Endothelial cell of umbilical vein (primary cell): Measurements from ENCODE around the gene ZNF8. TPM values are rescaled to one million over a fixed set of nuclear protein-coding genes. Genes with fewer than 3 reads are reported as not detected.

Experiments
- BruUV-seq: library from RNA; stranded (reverse); fragments of 400-500 nt; replicated peaks from 2 replicates; lab custom pipeline; 2021; lab: Mats Ljungman, UMichigan
- CTCF ChIA-PET: fragments of 300-600, 350-600 bp; sonication (Branson Sonifier 250); formaldehyde crosslinking; loops from one replicate; lab custom pipeline; 2021; ENCODE audit warnings: antibody characterized with exemption, inconsistent platforms; lab: Charles Lee
- POLR2A ChIA-PET: fragments of 300-600, 350-600 bp; sonication (Branson Sonifier 250); formaldehyde crosslinking; loops from one replicate; lab custom pipeline; 2021; ENCODE audit warnings: antibody characterized with exemption, inconsistent platforms; lab: Charles Lee
- DNase-seq: peaks from one replicate; pipeline ENCODE4 v3.0.0-alpha.2; 2011; ENCODE audit warnings: low read depth, low spot score
- FAIRE-seq: peaks from 2 replicates; lab custom pipeline; 2011; peaks lifted over from hg19 to GRCh38; lab: Jason Lieb, UNC
- H2AFZ ChIP-seq: 2 replicates; pipeline ENCODE4 v1.6.0; 2012; ENCODE audit warnings: low read depth, low read length, control low read depth, inconsistent platforms
- H3K27ac ChIP-seq: 2 replicates; pipeline ENCODE4 v1.5.1; 2011; ENCODE audit warnings: low read depth, mild to moderate bottlenecking, control low read depth, low read length, moderate library complexity; ENCODE audit not compliant: insufficient read depth
- H3K27me3 ChIP-seq, 2 experiments: 2 replicates each; pipeline versions ENCODE4 v1.6.0 to v1.6.1; 2011; ENCODE audit warnings: low read length in 2 of 2, mixed read lengths in 1 of 2; ENCODE audit not compliant: control insufficient read depth in 2 of 2, insufficient read depth in 2 of 2
- H3K36me3 ChIP-seq, 2 experiments: 2 replicates in 1 of 2; 3 replicates in 1 of 2; pipeline ENCODE4 v1.5.1; 2011; ENCODE audit warnings: low read length in 2 of 2, mild to moderate bottlenecking in 1 of 2, moderate library complexity in 1 of 2; ENCODE audit not compliant: control insufficient read depth in 2 of 2, insufficient read depth in 2 of 2; ENCODE audit errors: extremely low read depth in 1 of 2
- H3K4me1 ChIP-seq: 3 replicates; pipeline ENCODE4 v1.5.1; 2011; ENCODE audit warnings: mild to moderate bottlenecking, low read length; ENCODE audit not compliant: control insufficient read depth, insufficient read depth; ENCODE audit errors: extremely low read depth
- H3K4me2 ChIP-seq: 2 replicates; pipeline ENCODE4 v1.6.1; 2011; ENCODE audit warnings: low read length, control low read depth, mixed read lengths; ENCODE audit not compliant: insufficient read depth
- H3K4me3 ChIP-seq, 3 experiments: fragments of 200-600 bp in 1 of 3; sonication (generic), shearing (Covaris generic) in 1 of 3; replicated peaks in 1 of 3; 2 replicates each; pipeline ENCODE4 v1.5.1; 2011 to 2016; ENCODE audit warnings: control low read depth in 3 of 3, low read length in 3 of 3, mild to moderate bottlenecking in 2 of 3, inconsistent platforms in 1 of 3, low read depth in 1 of 3, moderate library complexity in 1 of 3; ENCODE audit not compliant: insufficient read depth in 1 of 3
- H3K79me2 ChIP-seq: 2 replicates; pipeline ENCODE4 v1.6.0; 2012; ENCODE audit warnings: low read length, inconsistent platforms; ENCODE audit not compliant: control insufficient read depth, insufficient read depth
- H3K9ac ChIP-seq: replicated peaks from 2 replicates; pipeline ENCODE3; 2011; ENCODE audit warnings: low read length, control low read depth; ENCODE audit not compliant: insufficient read depth; ENCODE audit errors: extremely low read depth
- H3K9me1 ChIP-seq: replicated peaks from 3 replicates; pipeline ENCODE4 v1.6.0; 2011; ENCODE audit warnings: mild to moderate bottlenecking, low read length; ENCODE audit not compliant: control insufficient read depth, insufficient read depth; ENCODE audit errors: extremely low read depth
- H3K9me3 ChIP-seq: replicated peaks from 2 replicates; pipeline ENCODE4 v1.5.1; 2012; ENCODE audit warnings: low read length, inconsistent platforms; ENCODE audit not compliant: control insufficient read depth, insufficient read depth
- H4K20me1 ChIP-seq: replicated peaks from 2 replicates; pipeline ENCODE3; 2011; ENCODE audit warnings: mild to moderate bottlenecking, low read length; ENCODE audit not compliant: control insufficient read depth, insufficient read depth; ENCODE audit errors: extremely low read depth
- CTCF ChIP-seq, 2 donors: IDR thresholded peaks; 1 replicate in 1 of 2; 2 replicates in 1 of 2; pipeline ENCODE4 v1.5.1; 2011; ENCODE audit warnings: low read length in 2 of 2, mild to moderate bottlenecking in 2 of 2, moderate library complexity in 2 of 2, control low read depth in 1 of 2, inconsistent platforms in 1 of 2, low read depth in 1 of 2; ENCODE audit not compliant: insufficient read depth in 1 of 2; ENCODE audit errors: extremely low read depth in 1 of 2
- EZH2 ChIP-seq: IDR thresholded peaks from 2 replicates; pipeline ENCODE4 v1.6.1; 2012; ENCODE audit warnings: borderline replicate concordance, low read depth, mild to moderate bottlenecking, moderate library complexity, low read length, inconsistent platforms; ENCODE audit not compliant: severe bottlenecking
- FOS ChIP-seq: IDR thresholded peaks from 2 replicates; pipeline ENCODE4 v1.6.1; 2011; ENCODE audit warnings: mild to moderate bottlenecking, low read length, moderate library complexity, borderline replicate concordance; ENCODE audit not compliant: insufficient read depth
- GATA2 ChIP-seq: IDR thresholded peaks from 2 replicates; pipeline ENCODE4 v1.7.0; 2011; ENCODE audit warnings: low read depth, mild to moderate bottlenecking, moderate library complexity, mixed read lengths, low read length; ENCODE audit not compliant: insufficient read length, insufficient read depth
- JUN ChIP-seq: IDR thresholded peaks from 2 replicates; pipeline ENCODE4 v1.6.1; 2011; ENCODE audit warnings: borderline replicate concordance, low read depth; ENCODE audit not compliant: insufficient read length, insufficient read depth
- MAX ChIP-seq: IDR thresholded peaks from 2 replicates; pipeline ENCODE4 v1.6.1; 2011; ENCODE audit not compliant: insufficient read depth, insufficient read length
- MYC ChIP-seq: IDR thresholded peaks from one replicate; pipeline ENCODE4 v1.6.1; 2011; ENCODE audit warnings: mild to moderate bottlenecking, low read depth, low read length
- POLR2A ChIP-seq: IDR thresholded peaks from 2 replicates; pipeline ENCODE4 v1.6.1; 2012; ENCODE audit warnings: low read depth, mild to moderate bottlenecking, control low read depth, low read length
- POLR2AphosphoS5 ChIP-seq: IDR thresholded peaks from 2 replicates; pipeline ENCODE4 v1.6.1; 2012; ENCODE audit warnings: low read depth, mild to moderate bottlenecking, control low read depth, low read length, moderate library complexity; ENCODE audit not compliant: insufficient read depth
- dilution Hi-C: fragments of 300-500 bp; cut with MboI; formaldehyde crosslinking; loops from one replicate; pipeline ENCODE4 v1.15.0; 2019; ENCODE audit warnings: low sequenced_read_pairs; ENCODE audit not compliant: extremely low pct_ligation_motif_present
- intact Hi-C: fragments of 100-400 bp; cut with micrococcal nuclease; formaldehyde crosslinking; loops from one replicate; pipeline ENCODE4 v1.10.0; 2022
- polyA plus RNA-seq, 4 experiments: library from polyadenylated mRNA; depleted of rRNA in 3 of 4; stranded (reverse) in 3 of 4; unstranded in 1 of 4; fragments of >200 nt; gene quantifications; 2 replicates each; pipeline versions ENCODE4 v1.2.1 to v1.2.3, GENCODE V29; 2011 to 2012; ENCODE audit warnings: missing spikeins in 1 of 4
- total RNA-seq: library from RNA; stranded (reverse); gene quantifications from 2 replicates; pipeline ENCODE4 v1.2.3, GENCODE V29; 2021

The ZNF8 gene
- total and polyA plus RNA-seq, 2 donors (not counting 3 experiments of a cell fraction or from before 2014, with no cell fraction given) = 4.0 to 6.8 TPM

GRCh38 chr19:58307736-58308135 lies 29.0 kb downstream of the ZNF8 start:
- dilution Hi-C loops (no loop called here), intact Hi-C loops (no loop called here)
- TF ChIP-seq POLR2A = no peak
- TF ChIP-seq GATA2 = no peak
- no peak for TF ChIP-seq MAX
- no peak for TF ChIP-seq FOS
- TF ChIP-seq POLR2AphosphoS5 = no peak
- no peak for TF ChIP-seq MYC
- TF ChIP-seq CTCF (IDR thresholded peaks at IDR 0.05; ENCODE audit: extremely low read depth in 1 of 2, insufficient read depth in 1 of 2, low read depth in 1 of 2, low read length in 2 of 2) = no peak
- no peak for TF ChIP-seq JUN
- no peak for TF ChIP-seq EZH2
- H3K9me3 ChIP-seq = no peaks in the 10 kb centered on the region
- no peak overlapping the region for H2AFZ ChIP-seq
- H3K4me3 ChIP-seq = no peak overlapping the region
- H3K27me3 ChIP-seq = no peaks in the 10 kb centered on the region
- BruUV-seq = no TSS peak
- H3K9me1 ChIP-seq = no peaks in the 10 kb centered on the region
- no peak overlapping the region for H3K27ac ChIP-seq
- H3K4me2 ChIP-seq = no peak overlapping the region
- CTCF ChIA-PET = interaction anchor here (2.4 kb wide), 1 partner anchor 79 kb away, joined by 9 read pairs; the partner anchor contains the start of gene ZNF544
- H3K36me3 ChIP-seq = peaks cover 0 to 11% of the 10 kb centered on the region in 2 experiments
- H3K4me1 ChIP-seq = peaks cover 9% of the 10 kb centered on the region
- POLR2A ChIA-PET = no interaction called here
- H3K79me2 ChIP-seq = peaks cover 7% of the 10 kb centered on the region
- DNase-seq (no peak), FAIRE-seq (no peak)
- H4K20me1 ChIP-seq = no peaks in the 10 kb centered on the region
- H3K9ac ChIP-seq = no peak overlapping the region
